Neutrophil (primary cell): ENCODE results near the gene UBALD1.

Source experiments
- H3K27ac ChIP-seq: fragments of 200-600 bp; sonication (generic); 2 replicates; pipeline ENCODE4 v1.5.1; 2016; ENCODE audit warnings: mild to moderate bottlenecking, moderate library complexity
- H3K27me3 ChIP-seq: fragments of 200-600 bp; sonication (generic); 2 replicates; pipeline ENCODE4 v1.6.0; 2016; ENCODE audit warnings: mild to moderate bottlenecking
- H3K36me3 ChIP-seq: fragments of 200-600 bp; sonication (generic); 2 replicates; pipeline ENCODE4 v1.5.1; 2017
- H3K4me1 ChIP-seq, 2 experiments: fragments of 200-600 bp in 1 of 2; sonication (generic) in 1 of 2; 1 replicate in 1 of 2; 2 replicates in 1 of 2; pipeline versions ENCODE4 v1.5.1 to v1.6.1; 2013 to 2016; ENCODE audit warnings: low read depth in 1 of 2, low read length in 1 of 2, mild to moderate bottlenecking in 1 of 2, moderate library complexity in 1 of 2; ENCODE audit not compliant: control insufficient read depth in 1 of 2, insufficient read depth in 1 of 2
- H3K4me3 ChIP-seq, 2 experiments: fragments of 200-600 bp in 1 of 2; sonication (generic) in 1 of 2; 1 replicate in 1 of 2; 2 replicates in 1 of 2; pipeline ENCODE4 v1.5.1; 2013 to 2016; ENCODE audit warnings: low read depth in 1 of 2, low read length in 1 of 2, mild to moderate bottlenecking in 1 of 2, moderate library complexity in 1 of 2
- H3K9me3 ChIP-seq: fragments of 200-600 bp; sonication (generic); 2 replicates; pipeline ENCODE4 v1.5.1; 2016
- TF ChIP-seq, protein P1 (sequence below): fragments of 200-600 bp; sonication (generic); IDR thresholded peaks from 2 replicates; pipeline ENCODE4 v1.5.1; 2016; ENCODE audit warnings: antibody characterized with exemption

The UBALD1 gene

DNA sequence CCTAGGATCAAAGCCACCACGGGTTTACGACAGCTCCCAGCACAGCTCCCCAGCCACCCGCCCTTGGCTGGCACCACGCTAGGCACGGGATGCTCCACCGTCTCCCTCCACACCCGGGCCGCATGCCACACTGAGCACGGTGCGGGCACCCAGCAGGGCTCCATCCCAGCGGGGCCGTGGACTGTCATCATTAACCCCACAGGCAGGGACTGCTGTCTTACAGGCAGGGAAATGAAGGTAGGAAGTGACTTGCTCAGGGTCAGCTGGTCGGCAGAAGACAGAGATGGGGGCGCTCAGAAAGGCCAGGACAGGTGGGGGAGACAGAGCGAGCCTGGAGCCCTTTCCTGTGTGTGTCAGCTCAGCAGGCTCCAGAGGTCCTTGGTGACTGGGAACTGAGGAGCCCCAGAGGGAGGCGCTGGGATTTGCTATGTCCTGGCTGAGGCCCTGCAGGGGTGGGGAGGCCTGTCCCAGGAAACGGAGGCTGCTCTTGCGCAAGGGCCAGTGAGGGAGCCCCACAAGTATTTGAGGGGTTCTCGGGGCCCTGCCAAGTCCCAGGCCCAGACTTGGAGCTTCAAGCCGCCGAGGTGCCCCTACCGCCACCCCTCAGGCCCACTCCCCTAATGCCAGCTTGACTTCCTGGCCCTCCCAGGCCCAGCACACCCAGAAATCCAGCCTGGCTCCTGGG, 3.2 kb downstream of the UBALD1 start:
- Histone ChIP-seq H3K36me3 (peaks cover 42% of the 10 kb centered on the region), H3K9me3 (no peaks in the 10 kb centered on the region), H3K27me3 (no peaks in the 10 kb centered on the region), H3K4me3 (no peak overlapping the region), H3K27ac (no peak overlapping the region), H3K4me1 (peaks cover 42 to 45% of the 10 kb centered on the region in 2 experiments)
- TF ChIP-seq, protein P1, sequence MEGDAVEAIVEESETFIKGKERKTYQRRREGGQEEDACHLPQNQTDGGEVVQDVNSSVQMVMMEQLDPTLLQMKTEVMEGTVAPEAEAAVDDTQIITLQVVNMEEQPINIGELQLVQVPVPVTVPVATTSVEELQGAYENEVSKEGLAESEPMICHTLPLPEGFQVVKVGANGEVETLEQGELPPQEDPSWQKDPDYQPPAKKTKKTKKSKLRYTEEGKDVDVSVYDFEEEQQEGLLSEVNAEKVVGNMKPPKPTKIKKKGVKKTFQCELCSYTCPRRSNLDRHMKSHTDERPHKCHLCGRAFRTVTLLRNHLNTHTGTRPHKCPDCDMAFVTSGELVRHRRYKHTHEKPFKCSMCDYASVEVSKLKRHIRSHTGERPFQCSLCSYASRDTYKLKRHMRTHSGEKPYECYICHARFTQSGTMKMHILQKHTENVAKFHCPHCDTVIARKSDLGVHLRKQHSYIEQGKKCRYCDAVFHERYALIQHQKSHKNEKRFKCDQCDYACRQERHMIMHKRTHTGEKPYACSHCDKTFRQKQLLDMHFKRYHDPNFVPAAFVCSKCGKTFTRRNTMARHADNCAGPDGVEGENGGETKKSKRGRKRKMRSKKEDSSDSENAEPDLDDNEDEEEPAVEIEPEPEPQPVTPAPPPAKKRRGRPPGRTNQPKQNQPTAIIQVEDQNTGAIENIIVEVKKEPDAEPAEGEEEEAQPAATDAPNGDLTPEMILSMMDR, result no peak

DNA sequence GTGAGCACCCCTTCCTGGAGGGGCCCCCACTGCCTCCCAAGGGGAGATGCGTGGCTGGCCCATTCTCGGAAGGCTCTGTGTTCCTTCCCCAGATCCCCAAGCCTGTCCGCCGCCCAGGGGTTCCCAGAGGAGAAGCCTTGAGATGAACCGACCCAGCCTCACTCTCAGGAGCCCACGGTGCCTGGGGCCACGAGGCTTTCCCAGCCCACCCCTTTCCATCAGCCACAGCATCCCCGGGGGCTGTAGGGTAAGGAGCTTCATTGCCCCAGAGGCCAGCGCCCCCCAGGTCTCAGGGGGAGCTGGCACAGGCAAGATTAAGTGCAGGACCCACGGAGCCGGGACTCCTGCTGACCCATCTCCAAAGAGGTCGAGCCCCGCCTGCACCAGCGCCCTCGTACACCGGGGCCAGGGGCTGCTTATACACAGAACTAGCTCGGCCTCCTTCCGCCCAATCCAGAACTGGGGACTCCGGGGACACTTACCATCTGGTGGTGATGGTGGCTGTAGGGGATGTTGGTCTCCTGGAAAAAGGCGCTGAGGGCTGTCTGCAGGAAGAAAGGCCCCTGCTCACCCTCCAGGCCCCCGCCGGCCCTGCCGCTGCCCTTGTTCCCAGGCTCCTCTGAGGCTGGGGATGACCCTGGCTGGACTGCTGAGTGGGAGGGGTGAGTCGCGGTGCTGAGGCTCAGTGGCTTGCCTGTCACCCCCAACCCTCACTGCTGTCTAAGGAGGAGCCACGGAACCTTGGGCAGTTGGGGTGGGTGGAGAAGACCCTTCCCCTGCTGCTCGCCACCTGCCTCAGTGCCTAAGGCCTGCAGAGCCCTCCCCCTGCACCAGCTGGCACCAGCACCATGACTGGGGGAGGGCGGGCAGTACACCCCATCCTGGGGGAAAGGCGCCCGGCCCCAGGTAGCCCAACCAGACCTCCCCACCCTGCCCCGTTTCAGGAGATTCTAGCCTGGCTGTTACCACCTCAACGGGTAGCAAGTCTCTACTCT, 4.4 kb downstream of the UBALD1 start:
- Histone ChIP-seq H3K4me1 (peaks cover 34 to 37% of the 10 kb centered on the region in 2 experiments), H3K4me3 (no peak overlapping the region), H3K9me3 (no peaks in the 10 kb centered on the region), H3K36me3 (peaks cover 43% of the 10 kb centered on the region), H3K27me3 (no peaks in the 10 kb centered on the region), H3K27ac (no peak overlapping the region)
- TF ChIP-seq, protein P1, result no peak

DNA sequence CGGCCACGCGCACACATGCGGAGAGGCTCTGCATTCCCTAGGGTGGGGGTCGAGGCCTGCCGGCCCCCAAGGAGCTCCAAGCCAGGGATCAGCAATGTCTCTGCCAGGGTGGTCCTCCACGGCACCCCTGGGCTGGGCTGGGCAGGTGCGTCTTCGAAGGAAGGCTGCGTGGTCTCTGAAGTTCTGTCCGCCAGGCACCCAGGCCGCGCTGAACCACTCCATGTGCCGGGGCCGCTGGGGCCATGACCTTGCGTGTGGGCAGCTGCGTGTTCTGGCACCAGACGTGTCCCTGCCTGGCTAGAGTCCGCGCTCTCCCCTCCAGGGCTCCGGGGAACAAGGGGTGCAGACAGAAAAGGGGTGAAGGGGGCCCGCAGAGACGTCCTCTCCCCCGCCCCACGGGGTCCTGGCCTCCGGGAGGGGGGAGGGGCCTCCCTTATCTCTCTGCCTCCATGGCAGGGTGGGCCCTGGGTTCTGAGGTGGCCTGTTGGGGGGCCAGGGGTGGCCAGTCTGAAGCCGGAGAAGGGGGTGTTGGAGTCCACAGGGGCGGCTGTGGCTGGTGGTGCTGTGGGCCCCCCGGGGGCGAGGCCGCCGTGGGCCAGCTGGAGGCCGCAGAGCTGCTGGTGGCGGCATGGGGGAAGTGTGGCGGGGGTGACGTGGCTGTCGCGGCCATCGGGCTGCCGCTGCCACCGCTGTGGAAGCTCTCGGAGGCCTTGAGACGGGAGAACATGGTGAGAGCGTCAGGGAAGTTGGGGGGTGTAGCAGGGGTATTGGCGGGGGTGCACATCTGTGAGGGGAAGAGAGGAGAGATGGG, 5.3 kb downstream of the UBALD1 start:
- no peaks in the 10 kb centered on the region for H3K9me3 ChIP-seq
- H3K27ac ChIP-seq, result no peak overlapping the region
- H3K4me1 ChIP-seq, result peaks cover 29 to 30% of the 10 kb centered on the region in 2 experiments
- H3K36me3 ChIP-seq, result peaks cover 43% of the 10 kb centered on the region
- TF ChIP-seq, protein P1, result no peak
- H3K4me3 ChIP-seq, result no peak overlapping the region
- H3K27me3 ChIP-seq, result no peaks in the 10 kb centered on the region

DNA sequence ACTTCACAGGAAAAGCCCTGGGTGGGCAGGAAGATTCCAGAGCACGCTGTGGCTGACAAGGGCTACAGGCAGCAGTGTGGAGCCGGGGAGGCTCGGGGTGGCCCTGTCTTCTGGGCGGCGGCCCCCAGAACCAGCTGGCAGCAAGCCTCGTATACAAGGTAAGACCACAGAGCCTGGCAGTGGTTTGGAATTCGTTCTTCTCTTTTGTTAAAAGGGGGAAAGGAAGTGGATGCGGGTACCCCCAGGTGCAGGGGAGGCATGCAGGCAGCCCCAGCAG, 6.0 kb downstream of the UBALD1 start:
- H3K36me3 ChIP-seq, result peaks cover 43% of the 10 kb centered on the region

More for the DNA sequence above, 6.0 kb downstream of the UBALD1 start:
- Histone ChIP-seq H3K27me3 (no peaks in the 10 kb centered on the region), H3K27ac (no peak overlapping the region), H3K9me3 (no peaks in the 10 kb centered on the region), H3K4me1 (peaks cover 24% of the 10 kb centered on the region in 2 experiments), H3K4me3 (no peak overlapping the region)
- TF ChIP-seq, protein P1, result no peak
